T-cell (primary cell): ENCODE measurements around the gene ADAMTS14. TPM values are rescaled to one million over a fixed set of nuclear protein-coding genes. Genes with fewer than 3 reads are reported as not detected.

Source experiments
- ATAC-seq, 4 experiments: fragments of 200-7000 bp in 3 of 4; fragments of 150-1000 bp in 1 of 4; cut with Tn5 transposase; replicated peaks in 1 of 4; 1 replicate in 3 of 4; 2 replicates in 1 of 4; pipeline ENCODE4 v1.10.0; 2021; ENCODE audit warnings: moderate library complexity in 3 of 4, mild to moderate bottlenecking in 2 of 4, moderate number of reproducible peaks in 1 of 4
- CTCF ChIA-PET, 2 donors: fragments of 300-600 bp; sonication (Branson Sonifier 250); formaldehyde crosslinking; loops; one replicate each; lab custom pipeline; 2022; ENCODE audit warnings: antibody characterized with exemption in 2 of 2; lab: Charles Lee
- POLR2A ChIA-PET, 2 donors: fragments of 300-600 bp; sonication (Branson Sonifier 250); formaldehyde crosslinking; loops; one replicate each; lab custom pipeline; 2022; ENCODE audit warnings: antibody characterized with exemption in 2 of 2; lab: Charles Lee
- DNase-seq, 35 experiments: peaks; one replicate each; pipeline versions ENCODE4 v3.0.0 to v3.0.0-alpha.2; 2013 to 2023
- H3K27ac ChIP-seq: one replicate; pipeline ENCODE4 v1.5.1; 2013; ENCODE audit warnings: low read length
- H3K27me3 ChIP-seq, 2 experiments: replicated peaks in 1 of 2; 1 replicate in 1 of 2; 2 replicates in 1 of 2; pipeline versions ENCODE4 v1.6.1 to v1.7.0; 2013; ENCODE audit warnings: low read length in 1 of 2, mixed read lengths in 1 of 2; ENCODE audit not compliant: control insufficient read depth in 2 of 2, insufficient read depth in 2 of 2; ENCODE audit errors: extremely low read depth in 1 of 2
- H3K36me3 ChIP-seq, 2 donors: 1 replicate in 1 of 2; 2 replicates in 1 of 2; pipeline versions ENCODE4 v1.6.1 to v1.7.0; 2013; ENCODE audit warnings: low read length in 1 of 2; ENCODE audit not compliant: control insufficient read depth in 2 of 2, insufficient read depth in 1 of 2; ENCODE audit errors: extremely low read depth in 1 of 2
- H3K4me1 ChIP-seq, 2 experiments: 1 replicate in 1 of 2; 2 replicates in 1 of 2; pipeline versions ENCODE4 v1.6.1 to v1.7.0; 2013; ENCODE audit warnings: low read length in 2 of 2, mixed read lengths in 1 of 2; ENCODE audit not compliant: insufficient read depth in 2 of 2, control insufficient read depth in 1 of 2; ENCODE audit errors: extremely low read depth in 1 of 2
- H3K4me3 ChIP-seq, 2 donors: 1 replicate in 1 of 2; 2 replicates in 1 of 2; pipeline versions ENCODE4 v1.5.1 to v1.7.0; 2013; ENCODE audit warnings: mild to moderate bottlenecking in 2 of 2, low read length in 1 of 2, moderate library complexity in 1 of 2; ENCODE audit not compliant: control insufficient read depth in 1 of 2; ENCODE audit errors: extremely low read depth in 1 of 2
- H3K9me3 ChIP-seq: 2 replicates; pipeline ENCODE4 v1.7.0; 2013
- H3K27ac Mint-ChIP-seq, 2 donors: one replicate each; pipeline ENCODE4 v1.8.0; 2020 to 2021; ENCODE audit warnings: mild to moderate bottlenecking in 2 of 2, mixed read lengths in 2 of 2
- H3K27me3 Mint-ChIP-seq, 2 donors: one replicate each; pipeline ENCODE4 v1.8.0; 2021 to 2022; ENCODE audit warnings: mixed read lengths in 2 of 2
- H3K36me3 Mint-ChIP-seq: one replicate; pipeline ENCODE4 v1.8.0; 2021; ENCODE audit warnings: mixed read lengths
- H3K4me1 Mint-ChIP-seq, 3 donors: one replicate each; pipeline ENCODE4 v1.8.0; 2020 to 2022; ENCODE audit warnings: mixed read lengths in 3 of 3, mild to moderate bottlenecking in 1 of 3
- H3K4me3 Mint-ChIP-seq, 3 donors: one replicate each; pipeline ENCODE4 v1.8.0; 2020 to 2022; ENCODE audit warnings: mild to moderate bottlenecking in 3 of 3, mixed read lengths in 3 of 3, moderate library complexity in 3 of 3
- H3K9me3 Mint-ChIP-seq, 3 donors: one replicate each; pipeline ENCODE4 v1.8.0; 2020 to 2022; ENCODE audit warnings: mixed read lengths in 3 of 3
- WGBS: methylation state at CpG from one replicate; pipeline ENCODE4 v1.1.5; 2013; ENCODE audit warnings: missing lambda C conversion rate; ENCODE audit not compliant: insufficient coverage; 5-methylcytosine and 5-hydroxymethylcytosine counted together
- total RNA-seq, 35 experiments: library from RNA in 6 of 35; stranded (reverse) in 6 of 35; fragments of 120-200 nt in 1 of 35; gene quantifications; one replicate each; pipeline versions ENCODE4 v1.2.1 to v1.2.4 and lab custom pipeline; 2013 to 2026

Gene ADAMTS14
- total RNA-seq, 5 donors from 2014 or later (not counting 1 experiment from before 2014, with no cell fraction given), result 0.09 to 0.13 (median 0.10) TPM; not detected in 1

DNA sequence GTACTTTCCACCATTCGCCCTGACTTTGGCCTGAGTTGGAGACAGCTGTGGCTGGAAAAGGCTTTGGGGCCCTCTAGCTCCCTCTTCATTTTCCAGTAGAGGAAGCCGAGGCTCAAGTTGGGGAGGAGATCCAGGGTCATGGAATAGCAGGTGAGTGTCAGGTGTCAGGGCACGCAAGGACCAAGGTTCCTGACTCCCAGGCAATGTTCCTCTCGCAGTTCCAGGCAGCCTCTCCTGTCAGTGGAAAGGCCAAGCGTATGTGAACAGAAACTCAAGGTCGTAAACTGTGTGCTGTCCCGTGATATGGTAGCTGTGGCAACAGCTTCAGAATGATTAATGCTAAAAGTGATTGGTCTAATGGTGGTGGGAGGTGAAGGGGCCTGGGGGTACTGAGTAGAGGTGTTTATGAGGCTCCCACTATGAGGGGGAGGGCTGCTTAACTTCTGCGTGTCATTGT, 13.2 kb downstream of the ADAMTS14 start:
- Mint-ChIP-seq H3K36me3 (no peaks in the 10 kb centered on the region), H3K9me3 (no peaks in the 10 kb centered on the region), H3K27ac (no peak overlapping the region), H3K27me3 (no peaks in the 10 kb centered on the region), H3K4me1 (no peaks in the 10 kb centered on the region), H3K4me3 (no peak overlapping the region)
- Histone ChIP-seq H3K27ac (no peak overlapping the region), H3K36me3 (no peaks in the 10 kb centered on the region), H3K4me1 (no peaks in the 10 kb centered on the region), H3K4me3 (no peak overlapping the region), H3K27me3 (peaks cover 0 to 5% of the 10 kb centered on the region in 2 experiments), H3K9me3 (no peaks in the 10 kb centered on the region)
- WGBS, result 85% methylated on average over 7 of the region's 8 CpGs
- POLR2A ChIA-PET, result no interaction called here
- ATAC-seq, result no peak
- CTCF ChIA-PET, result no interaction called here
- no peak for DNase-seq

DNA sequence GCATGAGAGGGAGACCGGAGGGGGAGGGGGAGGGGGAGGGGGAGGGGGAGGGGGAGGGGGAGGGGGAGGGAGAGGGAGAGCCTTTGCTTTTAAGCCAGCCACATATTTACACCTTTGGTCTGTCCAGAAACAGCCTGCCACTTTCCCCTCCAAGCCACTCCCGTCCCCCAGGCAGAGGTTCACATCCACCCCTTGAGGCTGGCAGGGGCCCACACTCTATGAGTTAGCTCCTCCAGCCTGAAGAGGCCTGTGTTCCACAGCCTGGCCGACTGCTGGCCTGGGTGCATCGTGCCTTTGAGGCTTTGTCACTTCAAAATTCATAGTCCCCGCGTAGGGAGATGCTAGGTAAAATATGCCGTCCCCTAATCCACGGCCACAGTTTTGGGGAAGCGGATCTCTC, 16.5 kb downstream of the ADAMTS14 start:
- Mint-ChIP-seq H3K9me3 (no peaks in the 10 kb centered on the region), H3K36me3 (no peaks in the 10 kb centered on the region), H3K4me3 (no peak overlapping the region), H3K4me1 (no peaks in the 10 kb centered on the region), H3K27me3 (no peaks in the 10 kb centered on the region), H3K27ac (no peak overlapping the region)
- Histone ChIP-seq H3K9me3 (no peaks in the 10 kb centered on the region), H3K27me3 (peaks cover 0 to 3% of the 10 kb centered on the region in 2 experiments), H3K27ac (no peak overlapping the region), H3K36me3 (no peaks in the 10 kb centered on the region), H3K4me3 (no peak overlapping the region), H3K4me1 (no peaks in the 10 kb centered on the region)
- POLR2A ChIA-PET, result no interaction called here
- no peak for DNase-seq
- no peak for ATAC-seq
- WGBS, result 98% methylated on average over 8 of the region's 9 CpGs
- CTCF ChIA-PET, result no interaction called here

DNA sequence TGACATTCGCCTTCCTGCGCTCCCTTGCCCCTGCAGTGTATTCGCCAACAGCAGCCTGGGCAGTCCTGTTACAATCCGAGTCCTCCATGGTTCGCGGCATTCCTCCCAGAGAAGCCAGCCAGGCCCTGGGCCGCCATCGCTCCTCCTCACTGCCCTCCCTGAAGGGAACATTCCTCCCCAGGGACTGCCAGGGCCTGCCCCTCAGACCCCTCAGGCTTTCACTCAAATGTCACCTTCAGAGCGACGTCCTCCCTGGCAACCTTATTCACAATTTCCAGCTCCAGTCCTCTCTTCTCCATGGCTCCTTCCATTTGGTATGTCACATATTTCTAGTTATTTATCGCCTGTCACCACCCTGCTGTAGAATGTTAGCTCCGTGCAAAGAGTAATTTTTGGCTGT, 17.4 kb downstream of the ADAMTS14 start:
- Mint-ChIP-seq H3K27me3 (no peaks in the 10 kb centered on the region), H3K9me3 (no peaks in the 10 kb centered on the region), H3K36me3 (no peaks in the 10 kb centered on the region), H3K4me3 (no peak overlapping the region), H3K27ac (no peak overlapping the region), H3K4me1 (no peaks in the 10 kb centered on the region)
- ChIA-PET CTCF (no interaction called here), POLR2A (no interaction called here)
- Histone ChIP-seq H3K27me3 (peaks cover 0 to 3% of the 10 kb centered on the region in 2 experiments), H3K4me3 (no peak overlapping the region), H3K27ac (no peak overlapping the region), H3K4me1 (no peaks in the 10 kb centered on the region), H3K36me3 (no peaks in the 10 kb centered on the region), H3K9me3 (no peaks in the 10 kb centered on the region)
- ATAC-seq (no peak), DNase-seq (no peak)
- WGBS, result 97% methylated on average over 11 of the region's 12 CpGs

DNA sequence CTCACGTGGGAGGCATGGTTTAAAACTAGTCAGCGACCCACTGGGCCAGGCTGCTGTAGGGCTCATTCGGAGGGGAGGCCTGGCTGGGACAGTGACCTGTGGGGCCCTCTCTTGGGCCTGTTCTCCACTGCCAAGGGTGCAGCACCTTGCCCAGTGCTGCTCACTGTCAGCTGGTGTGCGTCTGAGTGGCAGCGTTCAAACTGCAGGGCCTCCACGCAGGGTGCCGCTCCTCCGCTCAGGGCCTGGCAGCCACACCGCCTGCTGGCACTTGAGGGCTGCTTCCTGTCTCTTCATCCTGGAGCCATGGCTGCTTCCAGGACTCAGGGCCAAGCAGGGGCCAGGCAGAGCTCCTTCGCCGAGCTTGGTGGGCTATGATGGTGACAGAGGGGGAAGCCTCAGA, 18.3 kb downstream of the ADAMTS14 start:
- Mint-ChIP-seq H3K36me3 (no peaks in the 10 kb centered on the region), H3K4me3 (no peak overlapping the region), H3K27me3 (no peaks in the 10 kb centered on the region), H3K27ac (no peak overlapping the region), H3K4me1 (no peaks in the 10 kb centered on the region), H3K9me3 (no peaks in the 10 kb centered on the region)
- Histone ChIP-seq H3K9me3 (no peaks in the 10 kb centered on the region), H3K27ac (no peak overlapping the region), H3K27me3 (no peaks in the 10 kb centered on the region), H3K4me1 (no peaks in the 10 kb centered on the region), H3K36me3 (no peaks in the 10 kb centered on the region), H3K4me3 (no peak overlapping the region)
- DNase-seq (no peak), ATAC-seq (peak in 1 of 4 experiments; percentile 30)
- ChIA-PET POLR2A (no interaction called here), CTCF (no interaction called here)
- 90% methylated on average over 10 of the region's 11 CpGs for WGBS

DNA sequence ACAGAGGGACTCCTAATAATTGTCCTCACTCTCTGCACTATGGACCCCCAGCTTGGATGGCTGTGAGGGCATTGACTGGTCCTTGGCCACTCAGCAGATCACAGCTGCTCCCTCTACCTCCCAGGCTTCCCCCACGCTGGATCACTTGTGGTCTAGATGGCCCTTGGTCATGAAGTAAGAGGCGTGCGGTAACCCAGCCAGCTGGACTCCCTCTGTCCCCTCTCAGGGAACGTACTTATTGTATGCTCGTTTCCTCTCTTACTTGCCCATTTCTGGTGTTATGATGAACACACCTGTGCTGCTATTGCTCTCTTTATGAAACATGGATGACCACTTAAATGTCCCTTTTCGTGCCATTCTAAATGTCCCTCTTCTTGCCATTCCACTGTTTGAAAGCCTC, 19.3 kb downstream of the ADAMTS14 start:
- Histone ChIP-seq H3K27ac (no peak overlapping the region), H3K36me3 (no peaks in the 10 kb centered on the region), H3K9me3 (no peaks in the 10 kb centered on the region), H3K4me1 (no peaks in the 10 kb centered on the region), H3K4me3 (no peak overlapping the region), H3K27me3 (no peaks in the 10 kb centered on the region)
- DNase-seq (no peak), ATAC-seq (no peak)
- Mint-ChIP-seq H3K9me3 (no peaks in the 10 kb centered on the region), H3K27ac (no peak overlapping the region), H3K4me1 (no peaks in the 10 kb centered on the region), H3K36me3 (no peaks in the 10 kb centered on the region), H3K4me3 (no peak overlapping the region), H3K27me3 (no peaks in the 10 kb centered on the region)
- POLR2A ChIA-PET, result no interaction called here
- CTCF ChIA-PET, result interaction anchor here in 1 of 2 donors (0.7 kb wide), 1 partner anchor 33 kb away, joined by 7 read pairs; no protein-coding TSS in a partner anchor
- WGBS, result 78% methylated on average over 6 of the region's 6 CpGs

DNA sequence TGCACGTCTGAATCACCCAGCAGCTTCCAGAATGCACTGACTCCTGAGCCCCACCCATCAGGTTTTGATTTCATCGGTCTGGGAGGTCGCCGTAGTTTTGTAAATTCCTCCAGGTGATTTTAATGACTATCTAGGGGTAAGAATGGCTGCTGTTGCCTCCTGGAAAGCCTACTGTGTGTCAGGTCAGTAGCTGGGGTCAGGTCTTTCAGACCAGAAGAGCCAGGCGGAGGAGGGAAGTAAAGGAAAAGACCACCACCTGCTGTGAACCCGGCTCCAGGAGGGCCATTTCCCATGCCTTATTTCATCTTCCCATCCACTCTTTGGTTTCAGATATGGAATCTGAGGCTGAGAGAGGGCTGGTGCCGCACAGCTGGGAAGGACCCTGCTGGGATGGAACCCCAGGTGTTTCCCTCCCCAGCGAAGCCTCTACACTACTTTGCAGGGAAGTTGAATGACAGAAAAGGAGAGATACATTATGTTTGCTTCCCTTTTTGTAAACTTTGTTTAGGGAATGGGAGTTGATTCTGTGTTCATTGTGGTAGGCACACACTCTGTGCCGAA, 19.8 kb downstream of the ADAMTS14 start:
- no peaks in the 10 kb centered on the region for H3K27me3 ChIP-seq
- H3K9me3 Mint-ChIP-seq, result no peaks in the 10 kb centered on the region
- no CpG with 5 or more reads among the region's 9 CpGs for WGBS
- H3K27ac Mint-ChIP-seq, result no peak overlapping the region
- no peaks in the 10 kb centered on the region for H3K27me3 Mint-ChIP-seq
- DNase-seq (no peak), ATAC-seq (no peak)
- POLR2A ChIA-PET, result no interaction called here
- H3K36me3 ChIP-seq, result no peaks in the 10 kb centered on the region
- no peaks in the 10 kb centered on the region for H3K9me3 ChIP-seq
- no peaks in the 10 kb centered on the region for H3K4me1 ChIP-seq
- no peaks in the 10 kb centered on the region for H3K4me1 Mint-ChIP-seq
- CTCF ChIA-PET, result no interaction called here
- no peaks in the 10 kb centered on the region for H3K36me3 Mint-ChIP-seq
- H3K4me3 ChIP-seq, result no peak overlapping the region
- no peak overlapping the region for H3K4me3 Mint-ChIP-seq
- H3K27ac ChIP-seq, result no peak overlapping the region
